Measurements from ENCODE around the gene PTPRN2. TPM values are rescaled to one million over a fixed set of nuclear protein-coding genes. Genes with fewer than 3 reads are reported as not detected.

PTPRN2 gene
- total and polyA plus RNA-seq, 2 donors: 1.7 to 1.9 TPM

GRCh38 chr7:157715071-157715937, 872.3 kb downstream of the PTPRN2 start:
- H3K27me3 ChIP-seq (ENCODE audit: control insufficient read depth in 2 of 2, insufficient read depth in 1 of 2, low read length in 1 of 2): peaks cover 0 to 5% of the 10 kb centered on the region in 2 donors
- peaks cover 0 to 4% of the 10 kb centered on the region in 2 donors for H3K9me3 ChIP-seq (ENCODE audit: control insufficient read depth in 2 of 2, insufficient read depth in 1 of 2, low read length in 1 of 2)
- H3K36me3 ChIP-seq (ENCODE audit: control insufficient read depth in 2 of 2, insufficient read depth in 2 of 2, low read length in 1 of 2): no peaks in the 10 kb centered on the region
- WGBS: 90% methylated on average over 25 of the region's 25 CpGs
- no peaks in the 10 kb centered on the region for H3K4me1 ChIP-seq (ENCODE audit: control insufficient read depth in 2 of 2, insufficient read depth in 2 of 2, low read length in 2 of 2)
- H3K4me3 ChIP-seq (ENCODE audit: low read length in 2 of 2): no peak overlapping the region
- DNase-seq (ENCODE audit: low read depth in 6 of 9, low spot score in 9 of 9): peak in 1 of 9 donors; percentile 45
- no peak overlapping the region for H3K27ac ChIP-seq (ENCODE audit: low read depth in 1 of 2, low read length in 1 of 2)

GRCh38 chr7:157714166-157715070, 873.2 kb downstream of the PTPRN2 start:
- Histone ChIP-seq H3K27ac (ENCODE audit: low read depth in 1 of 2, low read length in 1 of 2) (no peak overlapping the region), H3K36me3 (ENCODE audit: control insufficient read depth in 2 of 2, insufficient read depth in 2 of 2, low read length in 1 of 2) (no peaks in the 10 kb centered on the region), H3K27me3 (ENCODE audit: control insufficient read depth in 2 of 2, insufficient read depth in 1 of 2, low read length in 1 of 2) (peaks cover 0 to 9% of the 10 kb centered on the region in 2 donors), H3K4me3 (ENCODE audit: low read length in 2 of 2) (no peak overlapping the region), H3K9me3 (ENCODE audit: control insufficient read depth in 2 of 2, insufficient read depth in 1 of 2, low read length in 1 of 2) (peaks cover 0 to 4% of the 10 kb centered on the region in 2 donors), H3K4me1 (ENCODE audit: control insufficient read depth in 2 of 2, insufficient read depth in 2 of 2, low read length in 2 of 2) (no peaks in the 10 kb centered on the region)
- WGBS: 94% methylated on average over 29 of the region's 29 CpGs
- no peak for DNase-seq (ENCODE audit: low read depth in 6 of 9, low spot score in 9 of 9)

GRCh38 chr7:157713591-157713990, 874.0 kb downstream of the PTPRN2 start:
- Histone ChIP-seq H3K9me3 (ENCODE audit: control insufficient read depth in 2 of 2, insufficient read depth in 1 of 2, low read length in 1 of 2) (peaks cover 0 to 4% of the 10 kb centered on the region in 2 donors), H3K27me3 (ENCODE audit: control insufficient read depth in 2 of 2, insufficient read depth in 1 of 2, low read length in 1 of 2) (peaks cover 0 to 13% of the 10 kb centered on the region in 2 donors), H3K27ac (ENCODE audit: low read depth in 1 of 2, low read length in 1 of 2) (no peak overlapping the region), H3K4me3 (ENCODE audit: low read length in 2 of 2) (no peak overlapping the region), H3K4me1 (ENCODE audit: control insufficient read depth in 2 of 2, insufficient read depth in 2 of 2, low read length in 2 of 2) (no peaks in the 10 kb centered on the region), H3K36me3 (ENCODE audit: control insufficient read depth in 2 of 2, insufficient read depth in 2 of 2, low read length in 1 of 2) (no peaks in the 10 kb centered on the region)
- WGBS: 93% methylated on average over 16 of the region's 16 CpGs
- no peak for DNase-seq (ENCODE audit: low read depth in 6 of 9, low spot score in 9 of 9)

DNA sequence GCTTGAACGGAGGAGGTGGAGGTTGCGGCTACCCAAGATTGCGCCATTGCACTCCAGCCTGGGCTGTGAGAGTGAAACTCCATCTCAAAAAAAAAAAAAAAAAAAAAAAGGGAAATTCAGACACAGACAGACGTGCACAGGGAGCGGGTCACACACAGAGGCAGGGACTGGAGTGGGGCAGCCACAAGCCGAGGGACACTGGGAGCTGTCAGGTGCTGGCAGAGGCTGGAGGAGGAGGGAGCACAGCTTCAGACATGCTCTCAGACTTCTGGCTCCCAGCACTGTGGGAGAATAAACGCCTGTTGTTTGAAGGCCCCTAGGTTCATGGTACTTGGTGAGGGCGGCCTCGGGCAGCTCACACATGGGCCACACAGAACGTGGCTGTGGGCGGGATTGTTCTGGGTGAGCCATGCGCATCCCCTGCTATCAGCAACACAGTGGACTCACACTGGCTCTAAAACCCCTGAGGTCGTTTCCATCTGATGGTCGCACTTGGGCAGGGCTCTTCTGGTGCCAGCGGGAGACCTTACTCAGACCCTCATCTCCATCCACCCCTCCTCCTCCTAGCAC, 874.9 kb downstream of the PTPRN2 start:
- WGBS: 81% methylated on average over 15 of the region's 15 CpGs
- H3K27me3 ChIP-seq (ENCODE audit: control insufficient read depth in 2 of 2, insufficient read depth in 1 of 2, low read length in 1 of 2): peaks cover 0 to 19% of the 10 kb centered on the region in 2 donors
- no peak for DNase-seq (ENCODE audit: low read depth in 6 of 9, low spot score in 9 of 9)
- no peaks in the 10 kb centered on the region for H3K4me1 ChIP-seq (ENCODE audit: control insufficient read depth in 2 of 2, insufficient read depth in 2 of 2, low read length in 2 of 2)
- no peak overlapping the region for H3K4me3 ChIP-seq (ENCODE audit: low read length in 2 of 2)
- no peaks in the 10 kb centered on the region for H3K36me3 ChIP-seq (ENCODE audit: control insufficient read depth in 2 of 2, insufficient read depth in 2 of 2, low read length in 1 of 2)
- peaks cover 0 to 4% of the 10 kb centered on the region in 2 donors for H3K9me3 ChIP-seq (ENCODE audit: control insufficient read depth in 2 of 2, insufficient read depth in 1 of 2, low read length in 1 of 2)
- no peak overlapping the region for H3K27ac ChIP-seq (ENCODE audit: low read depth in 1 of 2, low read length in 1 of 2)

GRCh38 chr7:157711353-157711888, 876.2 kb downstream of the PTPRN2 start:
- WGBS: 93% methylated on average over 25 of the region's 27 CpGs
- peaks cover 0 to 4% of the 10 kb centered on the region in 2 donors for H3K9me3 ChIP-seq (ENCODE audit: control insufficient read depth in 2 of 2, insufficient read depth in 1 of 2, low read length in 1 of 2)
- DNase-seq (ENCODE audit: low read depth in 6 of 9, low spot score in 9 of 9): no peak
- no peaks in the 10 kb centered on the region for H3K36me3 ChIP-seq (ENCODE audit: control insufficient read depth in 2 of 2, insufficient read depth in 2 of 2, low read length in 1 of 2)
- no peak overlapping the region for H3K27ac ChIP-seq (ENCODE audit: low read depth in 1 of 2, low read length in 1 of 2)
- peaks cover 0 to 21% of the 10 kb centered on the region in 2 donors for H3K27me3 ChIP-seq (ENCODE audit: control insufficient read depth in 2 of 2, insufficient read depth in 1 of 2, low read length in 1 of 2)
- no peak overlapping the region for H3K4me3 ChIP-seq (ENCODE audit: low read length in 2 of 2)
- H3K4me1 ChIP-seq (ENCODE audit: control insufficient read depth in 2 of 2, insufficient read depth in 2 of 2, low read length in 2 of 2): no peaks in the 10 kb centered on the region

- Histone ChIP-seq H3K9me3 (ENCODE audit: control insufficient read depth in 2 of 2, insufficient read depth in 1 of 2, low read length in 1 of 2) (no peaks in the 10 kb centered on the region), H3K27ac (ENCODE audit: low read depth in 1 of 2, low read length in 1 of 2) (no peak overlapping the region), H3K4me1 (ENCODE audit: control insufficient read depth in 2 of 2, insufficient read depth in 2 of 2, low read length in 2 of 2) (no peaks in the 10 kb centered on the region), H3K36me3 (ENCODE audit: control insufficient read depth in 2 of 2, insufficient read depth in 2 of 2, low read length in 1 of 2) (no peaks in the 10 kb centered on the region), H3K27me3 (ENCODE audit: control insufficient read depth in 2 of 2, insufficient read depth in 1 of 2, low read length in 1 of 2) (peaks cover 0 to 28% of the 10 kb centered on the region in 2 donors), H3K4me3 (ENCODE audit: low read length in 2 of 2) (no peak overlapping the region)
- DNase-seq (ENCODE audit: low read depth in 6 of 9, low spot score in 9 of 9): no peak
- 85% methylated on average over 14 of the region's 14 CpGs for WGBS
Measured at GRCh38 chr7:157710396-157710795, 877.2 kb downstream of the PTPRN2 start.

- H3K4me3 ChIP-seq (ENCODE audit: low read length in 2 of 2): no peak overlapping the region
- H3K27ac ChIP-seq (ENCODE audit: low read depth in 1 of 2, low read length in 1 of 2): no peak overlapping the region
- no peaks in the 10 kb centered on the region for H3K4me1 ChIP-seq (ENCODE audit: control insufficient read depth in 2 of 2, insufficient read depth in 2 of 2, low read length in 2 of 2)
- peaks cover 0 to 30% of the 10 kb centered on the region in 2 donors for H3K27me3 ChIP-seq (ENCODE audit: control insufficient read depth in 2 of 2, insufficient read depth in 1 of 2, low read length in 1 of 2)
- DNase-seq (ENCODE audit: low read depth in 6 of 9, low spot score in 9 of 9): no peak
- H3K36me3 ChIP-seq (ENCODE audit: control insufficient read depth in 2 of 2, insufficient read depth in 2 of 2, low read length in 1 of 2): no peaks in the 10 kb centered on the region
- no peaks in the 10 kb centered on the region for H3K9me3 ChIP-seq (ENCODE audit: control insufficient read depth in 2 of 2, insufficient read depth in 1 of 2, low read length in 1 of 2)
- 88% methylated on average over 26 of the region's 26 CpGs for WGBS
Measured at GRCh38 chr7:157709531-157710251, 877.9 kb downstream of the PTPRN2 start.

- Histone ChIP-seq H3K4me3 (ENCODE audit: low read length in 2 of 2) (no peak overlapping the region), H3K4me1 (ENCODE audit: control insufficient read depth in 2 of 2, insufficient read depth in 2 of 2, low read length in 2 of 2) (no peaks in the 10 kb centered on the region), H3K36me3 (ENCODE audit: control insufficient read depth in 2 of 2, insufficient read depth in 2 of 2, low read length in 1 of 2) (no peaks in the 10 kb centered on the region), H3K27me3 (ENCODE audit: control insufficient read depth in 2 of 2, insufficient read depth in 1 of 2, low read length in 1 of 2) (peaks cover 0 to 35% of the 10 kb centered on the region in 2 donors), H3K9me3 (ENCODE audit: control insufficient read depth in 2 of 2, insufficient read depth in 1 of 2, low read length in 1 of 2) (no peaks in the 10 kb centered on the region), H3K27ac (ENCODE audit: low read depth in 1 of 2, low read length in 1 of 2) (no peak overlapping the region)
- 88% methylated on average over 9 of the region's 9 CpGs for WGBS
- no peak for DNase-seq (ENCODE audit: low read depth in 6 of 9, low spot score in 9 of 9)
Measured at GRCh38 chr7:157708919-157709295, 878.7 kb downstream of the PTPRN2 start.

All from thymus (tissue), 11 donors.